Head of caudate nucleus (tissue), 42 donors: ENCODE data around the gene VAV3.
A peak's percentile ranks its signal among the peaks of the same experiment; 100 is the strongest.
"Not testable (repeated sequence)": the region's sequence is repeated elsewhere in the genome, so short reads cannot be mapped to it uniquely, and the experiment has no call there.

Experiments used
- DNase-seq, 42 donors: peaks; one replicate each; pipeline versions ENCODE4 v3.0.0 to v3.0.0-alpha.2; 2020 to 2021; ENCODE audit warnings: mixed read lengths in 7 of 42
- intact Hi-C: fragments of 100-400 bp; cut with DNase I; formaldehyde crosslinking; loops from one replicate; pipeline ENCODE4 v1.15.0; 2022

Gene VAV3

DNA sequence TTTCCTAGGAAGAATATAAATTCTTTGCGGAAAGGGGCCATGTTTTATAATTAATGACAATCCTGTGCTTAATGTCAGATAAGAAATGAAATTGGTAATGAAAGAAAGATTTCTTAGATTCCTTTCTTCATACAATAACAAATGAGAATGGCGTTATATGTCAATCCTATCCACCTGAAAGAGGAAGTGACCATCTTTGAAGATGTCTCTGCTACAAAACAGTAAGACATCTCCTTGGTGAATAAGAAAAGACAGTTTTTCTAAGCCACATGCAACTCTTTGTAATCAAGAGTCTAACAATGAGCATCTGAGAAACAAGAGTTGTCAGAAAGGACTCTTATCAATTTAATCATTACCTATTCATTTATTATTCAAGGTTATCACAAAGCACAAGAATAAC, 286.0 kb downstream of the VAV3 start:
- no peak for DNase-seq

DNA sequence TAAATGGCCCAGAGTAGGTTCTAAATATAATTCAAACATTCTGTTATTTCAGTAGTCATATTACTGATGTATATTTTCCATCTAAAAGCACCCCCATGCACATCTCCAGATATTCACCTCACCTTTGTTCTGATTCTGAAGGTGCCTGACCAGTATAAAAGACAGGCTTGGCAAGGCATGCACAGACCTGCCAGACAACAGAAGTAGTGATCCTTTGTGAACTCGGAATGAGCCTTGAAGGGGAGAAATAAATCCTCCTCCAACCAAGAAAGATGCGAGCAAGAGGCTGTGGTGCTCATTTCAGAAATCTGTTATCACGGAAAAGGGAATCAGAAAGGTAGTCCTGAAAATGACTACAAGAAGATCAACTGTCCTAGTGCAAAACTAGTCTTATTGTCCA, 287.3 kb downstream of the VAV3 start:
- intact Hi-C loops: no loop called here
- DNase-seq: no peak

More for the DNA sequence above, 286.0 kb downstream of the VAV3 start:
- intact Hi-C loops: no loop called here

DNA sequence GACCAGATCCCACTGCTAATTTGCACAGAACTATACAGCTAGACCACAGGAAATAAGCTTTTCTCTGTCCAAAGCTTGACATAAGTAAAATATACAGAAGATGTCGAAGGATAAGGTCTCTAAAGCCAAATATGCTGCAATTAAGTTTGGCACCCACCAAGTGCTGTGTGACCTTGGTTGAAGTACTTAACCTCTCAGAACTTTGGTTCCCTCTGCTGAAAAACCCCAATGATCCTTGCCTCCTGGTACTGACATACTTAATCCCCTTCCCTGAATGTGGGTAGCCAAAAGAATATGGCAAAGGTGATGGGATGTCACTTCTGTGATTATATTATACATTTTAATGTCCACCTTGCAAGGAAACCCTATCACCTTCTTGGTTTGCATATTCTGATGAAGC, 290.5 kb downstream of the VAV3 start:
- DNase-seq: no peak
- intact Hi-C loops: no loop called here

DNA sequence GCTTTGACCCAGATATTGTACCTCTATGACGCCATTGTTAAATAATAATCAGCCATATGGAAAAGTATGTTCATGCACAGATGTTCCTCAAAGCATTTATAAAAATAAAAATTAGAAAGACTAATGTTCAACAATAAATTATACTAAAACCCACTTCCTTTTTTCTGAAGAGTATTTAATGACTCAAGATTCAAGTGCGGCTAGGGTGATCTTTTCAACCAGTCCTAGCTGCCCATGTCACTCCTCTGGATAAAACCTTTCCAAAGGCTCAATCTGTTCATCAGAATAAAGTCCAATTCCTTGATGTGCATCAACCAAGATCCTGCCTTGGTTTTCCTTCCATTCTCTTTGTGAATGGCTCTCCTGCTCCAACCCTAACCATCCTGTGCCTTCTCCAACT, 292.0 kb downstream of the VAV3 start:
- intact Hi-C loops: no loop called here
- no peak for DNase-seq

DNA sequence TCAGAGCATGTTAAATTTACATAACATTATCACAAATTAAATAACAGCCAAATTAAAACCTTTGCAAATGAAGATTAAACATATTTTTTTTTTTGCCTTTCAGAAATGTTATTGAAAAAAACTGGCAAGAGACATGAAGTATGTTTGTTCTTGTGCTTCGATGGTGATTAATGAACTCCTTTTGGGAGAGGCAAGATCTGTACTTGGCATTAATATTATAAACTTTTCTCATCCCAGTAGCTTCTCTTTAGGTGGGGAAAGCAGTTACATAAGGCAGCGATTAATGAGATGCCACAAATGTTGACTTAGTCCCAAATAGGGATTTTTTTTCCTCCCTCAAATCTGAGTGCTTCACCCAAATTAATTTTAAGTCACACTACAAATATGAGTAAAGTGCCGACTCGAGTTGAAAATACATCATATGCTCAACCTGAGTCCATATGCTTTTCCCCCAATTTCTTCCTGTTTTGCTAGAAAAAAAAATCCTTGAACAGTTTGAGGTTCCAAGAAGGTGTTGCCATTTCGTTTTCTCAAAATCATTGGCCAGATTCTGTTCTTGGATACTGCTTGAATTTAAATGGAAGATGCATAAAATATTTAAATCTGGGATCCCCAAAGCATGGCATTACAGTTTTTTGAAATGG, 294.5 kb downstream of the VAV3 start:
- intact Hi-C loops: no loop called here
- DNase-seq: no peak

DNA sequence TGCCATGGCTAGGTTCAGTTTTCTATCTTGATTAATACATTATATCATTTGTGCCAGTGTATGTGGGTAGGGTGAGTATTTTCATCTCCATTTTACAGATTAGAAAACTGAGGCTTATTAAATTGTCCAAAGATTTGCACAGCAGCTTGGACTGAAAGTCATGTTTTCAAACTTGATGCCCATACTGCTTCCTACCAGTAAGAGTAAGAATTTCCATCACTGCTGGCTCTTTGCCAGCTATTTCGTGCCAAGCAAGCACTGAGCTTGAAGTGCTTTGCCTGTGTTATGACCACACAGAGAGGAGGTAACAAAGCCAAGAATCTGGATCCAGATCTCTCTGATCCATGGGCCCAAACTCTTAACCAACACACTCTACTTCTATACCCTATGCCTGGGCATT, 295.0 kb downstream of the VAV3 start:
- DNase-seq: no peak
- intact Hi-C loops: no loop called here

DNA sequence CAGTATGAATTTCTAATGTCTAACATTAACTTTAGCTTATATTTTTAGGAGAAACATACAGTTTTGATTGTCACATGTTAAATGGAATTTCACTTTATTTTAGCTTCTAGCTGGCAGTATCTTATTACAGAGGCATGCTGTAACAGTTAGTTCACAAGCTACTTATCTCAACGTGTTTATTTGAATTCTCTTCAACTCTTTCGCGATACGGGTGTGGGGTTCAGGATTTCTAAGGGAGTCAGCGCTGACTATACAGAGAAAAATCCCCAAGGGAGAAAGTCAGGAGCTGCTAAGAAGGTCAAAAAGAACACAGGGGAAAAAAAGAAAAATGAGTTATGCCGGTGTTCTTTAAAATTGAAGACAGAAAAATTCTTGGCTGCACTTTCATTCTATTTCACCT, 296.2 kb downstream of the VAV3 start:
- intact Hi-C loops: no loop called here

DNA sequence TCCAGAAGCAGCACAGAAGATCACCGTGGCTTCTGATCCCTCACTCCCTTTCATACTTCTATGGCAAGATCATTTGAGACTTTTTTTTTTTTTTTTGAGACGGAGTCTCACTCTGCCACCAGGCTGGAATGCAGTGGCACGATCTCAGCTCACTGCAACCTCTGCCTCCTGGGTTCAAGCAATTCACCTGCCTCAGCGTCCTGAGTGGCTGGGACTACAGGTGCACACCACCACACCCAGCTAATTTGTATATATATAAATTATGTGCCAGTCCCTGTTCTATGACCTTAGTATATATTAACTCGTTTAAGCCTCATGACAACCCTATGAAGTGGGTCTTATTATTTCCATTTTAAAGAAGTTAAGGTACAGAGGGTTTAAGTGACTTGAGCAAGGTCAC, 298.5 kb downstream of the VAV3 start:
- no peak for DNase-seq
- intact Hi-C loops: no loop called here

More for the DNA sequence above, 296.2 kb downstream of the VAV3 start:
- no peak for DNase-seq

DNA sequence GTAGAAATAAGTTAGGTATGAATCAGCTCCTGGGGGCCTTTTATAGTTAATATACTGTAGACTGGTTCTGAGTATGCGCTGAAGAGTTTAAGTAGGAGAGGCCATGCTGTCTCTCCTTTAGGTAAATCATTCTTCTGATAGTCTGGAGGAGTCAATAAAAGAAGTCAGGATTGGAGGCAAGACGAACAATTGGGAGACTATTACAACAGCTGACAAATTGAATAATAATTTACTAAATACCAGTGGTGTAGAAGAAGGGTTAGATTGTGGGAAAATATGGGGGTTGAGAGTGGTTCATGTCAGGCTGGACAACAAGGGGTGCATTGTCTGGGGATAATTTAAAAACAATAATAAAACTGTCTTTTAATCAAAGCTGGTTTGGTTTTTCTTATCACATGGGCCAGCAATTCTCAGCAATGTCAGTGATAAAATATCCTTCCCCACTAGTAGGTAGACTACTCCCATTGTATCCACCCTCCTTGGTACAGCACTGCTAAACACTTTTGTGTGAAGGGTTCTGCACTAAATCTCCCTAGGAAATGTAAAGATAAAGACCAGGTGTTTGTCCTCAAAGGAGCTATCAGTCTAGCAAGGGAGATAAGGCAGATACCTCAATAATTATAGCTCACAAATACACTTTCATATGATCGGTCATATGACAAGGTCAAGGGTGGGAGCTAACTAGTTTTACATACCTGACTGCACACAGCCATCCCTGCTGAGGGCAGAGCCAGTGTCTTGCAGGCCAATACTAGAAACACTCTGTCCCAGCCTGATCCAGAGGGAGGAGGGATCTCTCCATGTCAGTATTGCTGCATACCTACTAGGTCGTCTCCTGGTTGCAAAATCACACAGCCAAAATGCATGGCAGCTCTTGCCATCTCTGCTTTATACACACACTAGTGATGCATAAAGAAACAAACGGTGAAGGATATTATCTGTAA, 299.7 kb downstream of the VAV3 start:
- intact Hi-C loops: no loop called here
- no peak for DNase-seq

DNA sequence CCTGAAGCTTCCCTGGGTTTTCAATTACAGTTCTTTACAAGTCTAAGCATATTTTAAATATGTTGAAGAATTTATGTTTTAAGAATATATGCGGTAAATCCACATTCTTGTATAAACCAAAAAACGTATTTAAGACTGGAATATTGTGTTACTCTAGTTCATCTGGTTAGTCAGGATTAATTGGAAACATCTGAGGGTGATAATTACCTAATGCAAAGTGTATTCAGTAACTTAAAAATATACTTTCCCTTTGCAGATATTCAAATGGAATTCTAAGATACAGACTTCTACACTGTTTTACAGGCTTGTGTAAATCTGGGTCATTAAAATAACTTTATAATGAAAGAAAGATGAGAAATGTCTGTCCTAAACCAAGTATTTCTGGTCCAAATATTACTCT, 302.0 kb downstream of the VAV3 start:
- intact Hi-C loops: no loop called here
- no peak for DNase-seq

DNA sequence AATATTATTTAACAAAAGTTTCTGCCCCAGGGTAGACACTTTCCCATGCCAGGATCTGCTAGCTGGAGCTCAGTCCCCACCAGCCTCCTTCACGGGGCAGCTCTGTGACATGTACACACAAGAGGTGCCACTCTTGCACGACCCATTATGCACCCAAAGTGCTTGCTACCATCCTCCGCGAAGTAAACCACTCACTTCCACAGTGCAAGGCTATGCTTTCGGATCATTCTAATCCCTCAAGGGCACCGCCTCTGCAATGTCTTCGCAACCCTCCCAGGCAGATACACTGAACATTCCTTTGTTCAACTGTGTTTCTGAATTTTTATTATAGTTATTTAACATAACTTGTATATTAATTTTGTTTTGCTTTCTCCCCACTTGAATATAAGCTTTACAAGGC, 303.8 kb downstream of the VAV3 start:
- intact Hi-C loops: no loop called here
- peak in 8 of 42 donors; percentile 11 to 44 (median 17) for DNase-seq

DNA sequence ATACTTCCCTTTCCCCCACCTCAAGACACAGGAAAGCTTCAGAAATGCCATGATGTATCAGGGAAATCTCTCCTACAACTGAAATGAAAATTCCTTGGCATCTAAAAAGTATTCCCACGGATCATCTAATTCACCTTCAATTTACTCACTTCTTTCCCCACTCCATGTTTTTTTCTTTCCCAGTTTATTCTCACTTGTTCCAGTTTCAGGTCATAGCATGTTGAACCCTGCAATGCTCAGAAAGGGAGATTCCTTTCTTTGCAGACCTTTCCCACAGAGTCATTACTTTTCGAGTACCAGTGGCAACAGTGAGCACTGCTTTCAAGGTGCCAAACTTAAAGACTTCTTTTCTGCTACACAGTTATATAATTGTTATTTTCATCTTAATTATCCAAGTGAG, 305.0 kb downstream of the VAV3 start:
- peak in 4 of 42 donors; percentile 5 to 36 (median 10) for DNase-seq
- intact Hi-C loops: no loop called here

DNA sequence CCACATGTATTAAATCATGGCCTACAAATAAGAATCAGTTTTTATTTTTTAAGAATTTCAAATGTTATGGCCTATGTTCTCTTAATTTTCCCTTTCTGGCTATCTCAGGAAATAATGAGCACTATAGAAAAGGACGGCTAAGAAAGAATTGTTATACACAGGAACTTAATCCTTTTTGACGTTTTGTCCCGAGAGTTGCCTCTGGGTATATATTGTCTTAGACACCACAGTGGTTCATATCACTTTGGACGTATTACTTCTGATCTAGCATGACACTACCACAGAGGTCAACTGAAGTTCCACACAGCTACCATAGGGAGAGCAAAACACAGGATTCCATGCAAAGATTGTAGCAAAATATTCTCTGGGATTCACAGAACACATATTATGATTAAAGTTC, 307.6 kb downstream of the VAV3 start:
- intact Hi-C loops: no loop called here
- DNase-seq: no peak

DNA sequence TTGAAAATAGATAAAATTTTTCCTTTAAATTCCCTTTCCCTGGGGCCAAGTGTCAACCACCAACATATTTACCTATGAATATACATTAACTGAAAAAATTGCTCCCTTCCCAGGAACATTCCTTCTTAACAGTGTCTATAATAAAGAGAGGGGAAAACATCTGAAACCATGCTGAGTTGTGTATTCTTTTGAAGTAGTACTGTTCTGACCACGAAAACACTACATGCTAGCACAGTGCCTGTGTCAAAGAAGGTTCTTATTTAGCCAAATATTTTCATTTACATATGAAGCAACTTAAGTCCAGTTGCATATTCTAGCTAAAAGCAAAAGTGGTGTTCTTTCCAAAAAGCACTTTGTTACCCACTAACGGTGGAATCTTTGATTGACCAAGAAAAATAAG, 311.2 kb downstream of the VAV3 start:
- DNase-seq: no peak

DNA sequence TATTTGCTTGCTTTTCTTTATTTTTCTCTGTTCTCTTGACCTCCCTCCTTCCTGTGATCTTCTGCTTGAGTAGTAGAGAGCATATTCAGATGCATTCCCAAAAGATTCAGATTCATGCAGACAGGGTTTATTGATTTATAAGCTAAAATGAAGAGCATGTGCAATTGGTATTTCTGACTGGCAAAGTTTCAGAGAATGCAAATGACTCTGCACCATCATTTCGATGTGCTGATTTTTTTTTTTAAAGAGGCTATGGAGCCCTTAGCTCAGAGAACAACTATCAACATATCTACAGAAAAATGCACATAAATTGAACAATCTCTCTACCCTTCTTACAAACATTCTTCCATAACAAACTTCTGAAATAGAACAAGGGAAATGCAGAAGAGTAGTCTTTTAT, 312.0 kb downstream of the VAV3 start:
- intact Hi-C loops: no loop called here
- DNase-seq: no peak

More for the DNA sequence above, 311.2 kb downstream of the VAV3 start:
- intact Hi-C loops: no loop called here

DNA sequence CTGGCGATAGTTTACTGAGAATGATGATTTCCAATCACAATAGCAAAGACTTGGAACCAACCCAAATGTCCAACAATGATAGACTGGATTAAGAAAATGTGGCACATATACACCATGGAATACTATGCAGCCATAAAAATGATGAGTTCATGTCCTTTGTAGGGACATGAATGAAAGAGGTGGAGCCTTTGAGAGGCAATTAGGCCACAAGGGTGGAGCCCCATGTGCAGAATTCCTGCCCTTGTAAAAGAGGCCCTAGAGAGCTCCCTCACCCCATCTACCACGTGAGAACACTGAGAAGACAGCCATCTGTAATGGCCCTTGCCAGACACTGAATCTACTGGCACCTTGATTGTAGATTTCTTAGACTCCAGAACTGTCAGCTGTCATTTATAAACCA, 314.2 kb downstream of the VAV3 start:
- DNase-seq, intact Hi-C loops: not testable (repeated sequence)

DNA sequence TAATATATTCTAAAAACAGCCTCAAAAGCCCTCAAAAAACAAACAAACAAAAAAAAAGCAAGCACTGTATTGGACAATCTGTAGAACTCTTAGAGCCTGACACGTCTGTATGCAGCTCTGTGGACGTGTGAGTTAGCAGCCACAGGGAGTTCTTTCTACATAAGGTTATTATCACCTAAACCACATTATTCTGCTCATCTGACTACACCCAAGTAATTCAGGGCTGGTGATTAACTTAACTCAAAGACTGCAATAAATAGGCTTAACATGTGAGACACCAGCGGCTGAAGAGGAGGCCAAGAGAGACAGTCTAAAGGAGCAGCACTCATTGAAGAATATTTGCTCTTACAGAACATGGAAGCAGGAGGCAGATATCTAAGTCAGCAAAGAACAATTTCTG, 316.0 kb downstream of the VAV3 start:
- intact Hi-C loops: no loop called here
- DNase-seq: no peak

DNA sequence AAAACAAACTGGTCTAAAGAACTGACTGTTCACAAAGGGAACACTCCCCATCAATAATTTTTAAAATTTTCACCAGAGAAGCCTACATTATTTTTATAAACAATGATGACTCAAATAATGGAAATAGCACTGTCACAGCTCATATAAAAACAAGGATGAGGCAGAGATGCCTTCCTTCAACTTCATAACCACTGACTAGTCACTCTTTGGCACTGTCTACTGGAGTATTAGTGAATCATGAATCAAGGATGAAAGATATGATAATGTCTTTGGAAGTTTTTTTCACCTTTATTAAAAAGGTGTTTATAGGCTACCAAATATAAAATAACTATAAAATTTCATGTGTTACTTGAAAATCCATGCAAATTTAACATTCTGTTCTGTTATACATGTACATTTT, 316.9 kb downstream of the VAV3 start:
- DNase-seq: no peak
- intact Hi-C loops: no loop called here

DNA sequence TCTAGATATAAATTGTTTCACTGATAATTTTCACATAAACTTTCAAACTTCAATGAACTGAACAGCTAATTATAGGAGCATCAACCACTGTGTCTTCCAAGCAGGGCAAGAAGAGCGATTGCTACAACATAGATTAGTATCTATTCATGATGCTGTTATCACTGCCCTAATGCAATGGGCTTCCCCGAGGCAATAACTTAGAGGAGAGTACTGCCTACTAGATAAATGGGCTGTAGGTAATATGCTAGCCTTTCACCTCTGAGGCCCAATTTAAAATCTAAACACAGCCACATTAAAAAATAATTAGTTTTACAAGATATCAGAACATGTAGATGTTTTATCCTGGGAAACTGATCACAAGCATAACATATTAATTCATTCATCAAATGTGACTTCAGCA, 318.0 kb downstream of the VAV3 start:
- DNase-seq: no peak
- intact Hi-C loops: no loop called here

DNA sequence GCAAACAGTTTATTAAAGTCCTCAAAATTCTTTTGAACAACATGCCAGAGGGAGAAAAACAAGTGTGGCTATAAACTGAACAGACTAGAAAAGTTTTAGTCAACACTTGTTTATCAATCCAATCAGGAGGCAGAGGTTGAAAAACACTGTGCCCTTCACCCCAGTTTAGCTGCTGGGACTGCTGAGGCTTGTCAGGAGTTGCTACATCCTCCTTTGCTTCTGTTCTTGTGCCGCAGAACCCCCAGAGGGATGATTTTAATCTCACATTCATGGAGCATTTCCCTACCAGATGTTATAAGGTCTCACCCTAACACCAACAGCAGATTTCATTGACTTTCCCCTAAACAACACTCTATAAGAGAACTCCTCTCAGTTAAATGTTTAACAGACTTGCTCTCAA, 321.2 kb downstream of the VAV3 start:
- intact Hi-C loops: no loop called here
- no peak for DNase-seq

DNA sequence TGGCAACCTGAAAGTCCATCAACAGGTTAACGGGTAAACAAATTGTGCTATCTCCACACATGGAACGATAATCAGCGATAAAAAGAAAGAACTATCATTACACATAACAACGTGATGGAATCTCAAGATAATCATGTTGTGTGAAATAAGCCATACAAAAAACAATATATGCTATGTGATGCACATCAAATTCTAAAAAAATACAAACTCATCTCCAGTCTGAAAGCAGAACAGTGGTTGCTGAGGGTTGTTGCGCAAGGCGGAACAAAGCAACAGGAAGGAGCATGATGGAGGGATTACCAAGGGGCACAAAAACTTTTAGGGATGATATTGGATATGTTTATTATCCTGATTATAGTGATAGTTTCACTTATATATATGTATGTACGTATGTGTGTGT, 324.8 kb downstream of the VAV3 start:
- no peak for DNase-seq
- intact Hi-C loops: no loop called here
